ENCODE measurements around the gene ZP1. TPM values are rescaled to one million over a fixed set of nuclear protein-coding genes. Genes with fewer than 3 reads are reported as not detected.

ZP1 gene
- total RNA-seq, 1 experiment from 2014 or later, result not detected

- DNase-seq (ENCODE audit: extremely low read depth, low read depth), result no peak
These were observed 9.7 kb upstream of the ZP1 start for GRCh38 chr11:60857378-60858232.

- no peak for DNase-seq (ENCODE audit: extremely low read depth, low read depth)
These were observed 9.1 kb upstream of the ZP1 start for GRCh38 chr11:60858236-60858635.

- DNase-seq (ENCODE audit: extremely low read depth, low read depth), result no peak
These were observed 8.4 kb upstream of the ZP1 start for GRCh38 chr11:60858731-60859464.

- DNase-seq (ENCODE audit: extremely low read depth, low read depth), result no peak
These were observed 7.6 kb upstream of the ZP1 start for GRCh38 chr11:60859616-60860250.

- DNase-seq (ENCODE audit: extremely low read depth, low read depth), result no peak
These were observed 6.4 kb upstream of the ZP1 start for GRCh38 chr11:60860943-60861342.

GRCh38 chr11:60862171-60862570 is 5.2 kb upstream of the ZP1 start:
- no peak for DNase-seq (ENCODE audit: extremely low read depth, low read depth)

GRCh38 chr11:60863550-60864521 is 3.5 kb upstream of the ZP1 start:
- no peak for DNase-seq (ENCODE audit: extremely low read depth, low read depth)

- DNase-seq (ENCODE audit: extremely low read depth, low read depth), result no peak
These were observed 2.4 kb upstream of the ZP1 start for GRCh38 chr11:60864856-60865513.

GRCh38 chr11:60867871-60868681 is 734 bp downstream of the ZP1 start:
- DNase-seq (ENCODE audit: extremely low read depth, low read depth), result no peak

GRCh38 chr11:60868682-60869450 is 1.5 kb downstream of the ZP1 start:
- no peak for DNase-seq (ENCODE audit: extremely low read depth, low read depth)

- no peak for DNase-seq (ENCODE audit: extremely low read depth, low read depth)
These were observed 2.1 kb downstream of the ZP1 start for GRCh38 chr11:60869451-60869825.

- DNase-seq (ENCODE audit: extremely low read depth, low read depth), result no peak
These were observed 2.9 kb downstream of the ZP1 start for GRCh38 chr11:60870276-60870675.

- DNase-seq (ENCODE audit: extremely low read depth, low read depth), result no peak
These were observed 3.5 kb downstream of the ZP1 start for GRCh38 chr11:60870733-60871377.

GRCh38 chr11:60871378-60872061 is 4.2 kb downstream of the ZP1 start:
- DNase-seq (ENCODE audit: extremely low read depth, low read depth), result no peak

- no peak for DNase-seq (ENCODE audit: extremely low read depth, low read depth)
These were observed 5.0 kb downstream of the ZP1 start for GRCh38 chr11:60872124-60872960.

- DNase-seq (ENCODE audit: extremely low read depth, low read depth), result no peak
These were observed 5.7 kb downstream of the ZP1 start for GRCh38 chr11:60872961-60873524.
